Adipocyte (in vitro differentiated cells): ENCODE data around the gene SPTLC2.

Experiments
- DNase-seq: peaks from one replicate; pipeline ENCODE4 v3.0.0-alpha.2; 2015; ENCODE audit warnings: low read depth
- H3K27me3 ChIP-seq: replicated peaks from 2 replicates; pipeline ENCODE4 v1.7.0; 2013; ENCODE audit warnings: mild to moderate bottlenecking, low read length, moderate library complexity; ENCODE audit not compliant: control insufficient read depth, insufficient read depth
- H3K36me3 ChIP-seq: 2 replicates; pipeline ENCODE4 v1.7.0; 2013; ENCODE audit warnings: low read length, mild to moderate bottlenecking, moderate library complexity; ENCODE audit not compliant: control insufficient read depth, insufficient read depth, severe bottlenecking
- H3K4me1 ChIP-seq: 2 replicates; pipeline ENCODE4 v1.7.0; 2013; ENCODE audit warnings: mild to moderate bottlenecking, low read length, moderate library complexity; ENCODE audit not compliant: control insufficient read depth, insufficient read depth
- H3K4me3 ChIP-seq: 2 replicates; pipeline ENCODE4 v1.7.0; 2013; ENCODE audit warnings: mild to moderate bottlenecking, low read length, moderate library complexity
- H3K9ac ChIP-seq: 2 replicates; pipeline ENCODE4 v1.7.0; 2013; ENCODE audit warnings: mild to moderate bottlenecking, low read length, moderate library complexity
- H3K9me3 ChIP-seq: 2 replicates; pipeline ENCODE4 v1.7.0; 2013; ENCODE audit warnings: mild to moderate bottlenecking, low read length, moderate library complexity; ENCODE audit not compliant: control insufficient read depth

SPTLC2 gene

GRCh38 chr14:77620222-77620870, 3.9 kb upstream of the SPTLC2 start:
- peaks cover 2% of the 10 kb centered on the region for H3K4me1 ChIP-seq
- H3K9me3 ChIP-seq = no peaks in the 10 kb centered on the region
- no peaks in the 10 kb centered on the region for H3K36me3 ChIP-seq
- H3K27me3 ChIP-seq = no peaks in the 10 kb centered on the region
- H3K4me3 ChIP-seq = no peak overlapping the region
- H3K9ac ChIP-seq = no peak overlapping the region
- DNase-seq = no peak

GRCh38 chr14:77618381-77618970, 2.0 kb upstream of the SPTLC2 start:
- no peak overlapping the region for H3K4me3 ChIP-seq
- H3K27me3 ChIP-seq = no peaks in the 10 kb centered on the region
- H3K9ac ChIP-seq = no peak overlapping the region
- H3K9me3 ChIP-seq = no peaks in the 10 kb centered on the region
- no peak for DNase-seq
- H3K36me3 ChIP-seq = no peaks in the 10 kb centered on the region
- peaks cover 9% of the 10 kb centered on the region for H3K4me1 ChIP-seq

- H3K9ac ChIP-seq = peak overlapping the region; percentile 86
- no peak for DNase-seq
- no peaks in the 10 kb centered on the region for H3K36me3 ChIP-seq
Observed at GRCh38 chr14:77616133-77616453, 344 bp downstream of the SPTLC2 start.

GRCh38 chr14:77615361-77616132, 890 bp downstream of the SPTLC2 start:
- no peaks in the 10 kb centered on the region for H3K9me3 ChIP-seq
- H3K27me3 ChIP-seq = no peaks in the 10 kb centered on the region
- H3K9ac ChIP-seq = peak overlapping the region; percentile 86
- H3K36me3 ChIP-seq = no peaks in the 10 kb centered on the region
- peaks cover 26% of the 10 kb centered on the region for H3K4me1 ChIP-seq
- H3K4me3 ChIP-seq = peak overlapping the region; percentile 93
- peak; percentile 50 for DNase-seq

More at GRCh38 chr14:77616133-77616453, 344 bp downstream of the SPTLC2 start:
- H3K4me1 ChIP-seq = peaks cover 26% of the 10 kb centered on the region
- H3K9me3 ChIP-seq = no peaks in the 10 kb centered on the region
- H3K4me3 ChIP-seq = peak overlapping the region; percentile 93
- no peaks in the 10 kb centered on the region for H3K27me3 ChIP-seq

GRCh38 chr14:77613201-77613600, 3.2 kb downstream of the SPTLC2 start:
- DNase-seq = no peak
- no peaks in the 10 kb centered on the region for H3K36me3 ChIP-seq
- H3K9me3 ChIP-seq = no peaks in the 10 kb centered on the region
- H3K9ac ChIP-seq = no peak overlapping the region
- peaks cover 26% of the 10 kb centered on the region for H3K4me1 ChIP-seq
- no peaks in the 10 kb centered on the region for H3K27me3 ChIP-seq
- H3K4me3 ChIP-seq = no peak overlapping the region

GRCh38 chr14:77612011-77612620, 4.3 kb downstream of the SPTLC2 start:
- no peaks in the 10 kb centered on the region for H3K27me3 ChIP-seq
- H3K4me3 ChIP-seq = peak overlapping the region; percentile 36
- peak; percentile 47 for DNase-seq
- no peaks in the 10 kb centered on the region for H3K36me3 ChIP-seq
- H3K4me1 ChIP-seq = peaks cover 26% of the 10 kb centered on the region
- H3K9ac ChIP-seq = no peak overlapping the region
- H3K9me3 ChIP-seq = no peaks in the 10 kb centered on the region

- no peaks in the 10 kb centered on the region for H3K36me3 ChIP-seq
- H3K9ac ChIP-seq = no peak overlapping the region
- H3K4me1 ChIP-seq = peaks cover 26% of the 10 kb centered on the region
- H3K27me3 ChIP-seq = no peaks in the 10 kb centered on the region
- no peak overlapping the region for H3K4me3 ChIP-seq
- DNase-seq = no peak
- no peaks in the 10 kb centered on the region for H3K9me3 ChIP-seq
Observed at GRCh38 chr14:77610553-77610952, 5.9 kb downstream of the SPTLC2 start.

GRCh38 chr14:77609922-77610321, 6.5 kb downstream of the SPTLC2 start:
- no peaks in the 10 kb centered on the region for H3K9me3 ChIP-seq
- no peak overlapping the region for H3K9ac ChIP-seq
- no peak overlapping the region for H3K4me3 ChIP-seq
- DNase-seq = no peak
- peaks cover 20% of the 10 kb centered on the region for H3K4me1 ChIP-seq
- no peaks in the 10 kb centered on the region for H3K27me3 ChIP-seq
- no peaks in the 10 kb centered on the region for H3K36me3 ChIP-seq

- Histone ChIP-seq H3K9me3 (no peaks in the 10 kb centered on the region), H3K36me3 (no peaks in the 10 kb centered on the region), H3K9ac (no peak overlapping the region), H3K4me3 (no peak overlapping the region), H3K4me1 (peaks cover 14% of the 10 kb centered on the region), H3K27me3 (no peaks in the 10 kb centered on the region)
- DNase-seq = no peak
Observed at GRCh38 chr14:77607741-77608302, 8.6 kb downstream of the SPTLC2 start.

- H3K9ac ChIP-seq = no peak overlapping the region
- no peaks in the 10 kb centered on the region for H3K27me3 ChIP-seq
- no peak for DNase-seq
- no peak overlapping the region for H3K4me3 ChIP-seq
- no peaks in the 10 kb centered on the region for H3K9me3 ChIP-seq
- no peaks in the 10 kb centered on the region for H3K36me3 ChIP-seq
- peaks cover 6% of the 10 kb centered on the region for H3K4me1 ChIP-seq
Observed at GRCh38 chr14:77605392-77605972, 11.0 kb downstream of the SPTLC2 start.
